CD14-positive monocyte (primary cell): ENCODE results near the gene PRRT1. TPM values are rescaled to one million over a fixed set of nuclear protein-coding genes. Genes with fewer than 3 reads are reported as not detected.

ENCODE experiments used
- DNase-seq, 3 donors: peaks; one replicate each; pipeline ENCODE4 v3.0.0-alpha.2; 2011 to 2022
- H2AFZ ChIP-seq: 2 replicates; pipeline ENCODE4 v1.6.0; 2012; ENCODE audit warnings: mild to moderate bottlenecking, low read depth, low read length, inconsistent platforms; ENCODE audit not compliant: insufficient read depth, poor library complexity, severe bottlenecking
- H3K27ac ChIP-seq, 2 donors: 1 replicate in 1 of 2; 2 replicates in 1 of 2; pipeline ENCODE4 v1.5.1; 2012 to 2013; ENCODE audit warnings: low read length in 2 of 2, control low read depth in 1 of 2, inconsistent platforms in 1 of 2, low read depth in 1 of 2, mild to moderate bottlenecking in 1 of 2
- H3K27me3 ChIP-seq, 2 donors: one replicate each; pipeline versions ENCODE4 v1.6.0 to v1.6.1; 2011 to 2013; ENCODE audit warnings: low read length in 2 of 2; ENCODE audit not compliant: control insufficient read depth in 2 of 2, insufficient read depth in 2 of 2
- H3K36me3 ChIP-seq, 2 donors: replicated peaks in 1 of 2; 1 replicate in 1 of 2; 2 replicates in 1 of 2; pipeline versions ENCODE4 v1.5.1 to v1.6.1; 2012 to 2013; ENCODE audit warnings: low read length in 2 of 2, control low read depth in 1 of 2, inconsistent platforms in 1 of 2, mild to moderate bottlenecking in 1 of 2; ENCODE audit not compliant: insufficient read depth in 2 of 2, control insufficient read depth in 1 of 2
- H3K4me1 ChIP-seq, 2 donors: 1 replicate in 1 of 2; 2 replicates in 1 of 2; pipeline versions ENCODE4 v1.5.1 to v1.6.1; 2012 to 2013; ENCODE audit warnings: low read length in 2 of 2, control low read depth in 1 of 2, inconsistent platforms in 1 of 2, mild to moderate bottlenecking in 1 of 2, moderate library complexity in 1 of 2; ENCODE audit not compliant: insufficient read depth in 2 of 2, control insufficient read depth in 1 of 2
- H3K4me2 ChIP-seq: replicated peaks from 2 replicates; pipeline ENCODE3; 2012; ENCODE audit warnings: low read length, moderate library complexity, mild to moderate bottlenecking; ENCODE audit not compliant: poor library complexity, severe bottlenecking; ENCODE audit errors: extremely low read depth
- H3K4me3 ChIP-seq, 3 experiments: fragments of 200-600 bp in 1 of 3; sonication (generic) in 1 of 3; replicated peaks in 1 of 3; 1 replicate in 2 of 3; 2 replicates in 1 of 3; pipeline ENCODE4 v1.5.1; 2011 to 2013; ENCODE audit warnings: low read length in 3 of 3, mild to moderate bottlenecking in 3 of 3, control low read depth in 2 of 3, low read depth in 2 of 3, inconsistent platforms in 1 of 3, moderate library complexity in 1 of 3
- H3K79me2 ChIP-seq: 2 replicates; pipeline ENCODE4 v1.6.0; 2012; ENCODE audit warnings: mild to moderate bottlenecking, control low read depth, inconsistent platforms, low read length, moderate library complexity; ENCODE audit not compliant: insufficient read depth
- H3K9ac ChIP-seq: 2 replicates; pipeline ENCODE4 v1.6.0; 2017; ENCODE audit warnings: low read length, mild to moderate bottlenecking; ENCODE audit not compliant: insufficient read depth, poor library complexity, severe bottlenecking
- H3K9me3 ChIP-seq, 2 donors: replicated peaks in 1 of 2; 1 replicate in 1 of 2; 2 replicates in 1 of 2; pipeline versions ENCODE4 v1.5.1 to v1.6.1; 2012 to 2013; ENCODE audit warnings: low read length in 2 of 2, control low read depth in 1 of 2; ENCODE audit not compliant: control insufficient read depth in 1 of 2, insufficient read depth in 1 of 2
- H4K20me1 ChIP-seq: 2 replicates; pipeline ENCODE4 v1.6.0; 2012; ENCODE audit warnings: mild to moderate bottlenecking, low read length, control low read depth, moderate library complexity; ENCODE audit not compliant: insufficient read depth
- H3K27ac Mint-ChIP-seq, 7 donors: one replicate each; pipeline ENCODE4 v1.8.0; 2020; ENCODE audit warnings: mild to moderate bottlenecking in 7 of 7, mixed read lengths in 7 of 7, moderate library complexity in 6 of 7, inconsistent platforms in 2 of 7
- H3K27me3 Mint-ChIP-seq, 3 donors: one replicate each; pipeline ENCODE4 v1.8.0; 2021 to 2022; ENCODE audit warnings: low read depth in 3 of 3, mild to moderate bottlenecking in 3 of 3, mixed read lengths in 3 of 3, moderate library complexity in 3 of 3, inconsistent platforms in 1 of 3
- H3K36me3 Mint-ChIP-seq, 2 donors: one replicate each; pipeline ENCODE4 v1.8.0; 2020; ENCODE audit warnings: mixed read lengths in 2 of 2, inconsistent platforms in 1 of 2, mild to moderate bottlenecking in 1 of 2
- H3K4me1 Mint-ChIP-seq: one replicate; pipeline ENCODE4 v1.8.0; 2020; ENCODE audit warnings: mild to moderate bottlenecking, mixed read lengths
- H3K4me3 Mint-ChIP-seq, 2 donors: one replicate each; pipeline ENCODE4 v1.8.0; 2020; ENCODE audit warnings: mild to moderate bottlenecking in 2 of 2, mixed read lengths in 2 of 2, moderate library complexity in 1 of 2
- H3K9me3 Mint-ChIP-seq, 7 donors: one replicate each; pipeline ENCODE4 v1.8.0; 2020 to 2022; ENCODE audit warnings: mixed read lengths in 7 of 7, mild to moderate bottlenecking in 6 of 7, moderate library complexity in 6 of 7, inconsistent platforms in 2 of 7
- WGBS: methylation state at CpG from one replicate; pipeline ENCODE4 v1.1.5; 2013; ENCODE audit warnings: missing lambda C conversion rate; ENCODE audit not compliant: insufficient coverage; 5-methylcytosine and 5-hydroxymethylcytosine counted together
- intact Hi-C, 2 donors: fragments of 100-400 bp; cut with micrococcal nuclease; formaldehyde crosslinking; loops; one replicate each; pipeline versions ENCODE4 v1.15.0 to v1.15.1; 2023
- polyA plus RNA-seq, 3 donors: library from polyadenylated mRNA; depleted of rRNA in 1 of 3; unstranded in 2 of 3; stranded (reverse) in 1 of 3; fragments of 300-500 nt in 2 of 3; fragments of >200 nt in 1 of 3; fragmentation: Illumina TruSeq in 2 of 3; gene quantifications; 1 replicate in 2 of 3; 2 replicates in 1 of 3; pipeline ENCODE4 v1.2.3, GENCODE V29; 2012 to 2021
- TF ChIP-seq, protein P1 (sequence below): fragments of 200-600 bp; IDR thresholded peaks from one replicate; pipeline ENCODE4 v1.8.0; 2022; ENCODE audit warnings: antibody characterized with exemption, mild to moderate bottlenecking

The PRRT1 gene
- polyA plus RNA-seq, 3 donors: not detected

DNA sequence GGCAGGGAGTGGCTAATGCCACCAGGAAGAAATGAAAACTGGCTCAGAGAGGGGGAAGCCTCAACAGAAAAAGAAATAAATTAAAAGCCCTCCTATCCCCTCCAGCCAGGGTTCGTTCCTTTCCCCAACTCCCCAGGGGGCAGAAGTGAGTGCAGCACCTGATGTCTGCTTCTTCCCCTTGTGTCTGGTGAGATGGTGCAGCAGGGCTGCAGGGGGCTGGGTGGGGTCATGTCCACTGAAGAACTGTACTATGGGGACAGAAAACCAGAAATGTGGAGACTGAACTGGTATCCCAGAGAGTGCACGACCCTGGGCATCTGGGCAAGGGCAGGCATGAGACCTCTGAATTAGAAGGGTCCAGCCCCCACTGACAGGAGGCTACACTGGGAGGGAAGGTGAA, 16.6 kb upstream of the PRRT1 start:
- no peak overlapping the region for H3K4me2 ChIP-seq
- 88% methylated on average over 1 of the region's 2 CpGs for WGBS
- no peak overlapping the region for H3K9ac ChIP-seq
- H3K4me3 ChIP-seq: no peak overlapping the region
- H3K27ac ChIP-seq: no peak overlapping the region
- TF ChIP-seq, protein P1, sequence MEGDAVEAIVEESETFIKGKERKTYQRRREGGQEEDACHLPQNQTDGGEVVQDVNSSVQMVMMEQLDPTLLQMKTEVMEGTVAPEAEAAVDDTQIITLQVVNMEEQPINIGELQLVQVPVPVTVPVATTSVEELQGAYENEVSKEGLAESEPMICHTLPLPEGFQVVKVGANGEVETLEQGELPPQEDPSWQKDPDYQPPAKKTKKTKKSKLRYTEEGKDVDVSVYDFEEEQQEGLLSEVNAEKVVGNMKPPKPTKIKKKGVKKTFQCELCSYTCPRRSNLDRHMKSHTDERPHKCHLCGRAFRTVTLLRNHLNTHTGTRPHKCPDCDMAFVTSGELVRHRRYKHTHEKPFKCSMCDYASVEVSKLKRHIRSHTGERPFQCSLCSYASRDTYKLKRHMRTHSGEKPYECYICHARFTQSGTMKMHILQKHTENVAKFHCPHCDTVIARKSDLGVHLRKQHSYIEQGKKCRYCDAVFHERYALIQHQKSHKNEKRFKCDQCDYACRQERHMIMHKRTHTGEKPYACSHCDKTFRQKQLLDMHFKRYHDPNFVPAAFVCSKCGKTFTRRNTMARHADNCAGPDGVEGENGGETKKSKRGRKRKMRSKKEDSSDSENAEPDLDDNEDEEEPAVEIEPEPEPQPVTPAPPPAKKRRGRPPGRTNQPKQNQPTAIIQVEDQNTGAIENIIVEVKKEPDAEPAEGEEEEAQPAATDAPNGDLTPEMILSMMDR: no peak
- no peak overlapping the region for H3K4me3 Mint-ChIP-seq
- H3K27me3 Mint-ChIP-seq: peaks cover 0 to 3% (median 0%) of the 10 kb centered on the region in 3 donors
- no peak for DNase-seq
- intact Hi-C loops: no loop called here
- no peaks in the 10 kb centered on the region for H3K9me3 ChIP-seq
- H3K9me3 Mint-ChIP-seq: no peaks in the 10 kb centered on the region
- H3K4me1 Mint-ChIP-seq: peaks cover 8% of the 10 kb centered on the region
- no peaks in the 10 kb centered on the region for H4K20me1 ChIP-seq
- H3K4me1 ChIP-seq: peaks cover 7 to 8% of the 10 kb centered on the region in 2 donors
- H3K36me3 Mint-ChIP-seq: peaks cover 32 to 38% of the 10 kb centered on the region in 2 donors
- H2AFZ ChIP-seq: no peak overlapping the region
- peaks cover 27 to 32% of the 10 kb centered on the region in 2 donors for H3K36me3 ChIP-seq
- H3K27ac Mint-ChIP-seq: peak overlapping the region in 2 of 7 donors; percentile 16 to 52
- H3K27me3 ChIP-seq: no peaks in the 10 kb centered on the region
- H3K79me2 ChIP-seq: no peaks in the 10 kb centered on the region

DNA sequence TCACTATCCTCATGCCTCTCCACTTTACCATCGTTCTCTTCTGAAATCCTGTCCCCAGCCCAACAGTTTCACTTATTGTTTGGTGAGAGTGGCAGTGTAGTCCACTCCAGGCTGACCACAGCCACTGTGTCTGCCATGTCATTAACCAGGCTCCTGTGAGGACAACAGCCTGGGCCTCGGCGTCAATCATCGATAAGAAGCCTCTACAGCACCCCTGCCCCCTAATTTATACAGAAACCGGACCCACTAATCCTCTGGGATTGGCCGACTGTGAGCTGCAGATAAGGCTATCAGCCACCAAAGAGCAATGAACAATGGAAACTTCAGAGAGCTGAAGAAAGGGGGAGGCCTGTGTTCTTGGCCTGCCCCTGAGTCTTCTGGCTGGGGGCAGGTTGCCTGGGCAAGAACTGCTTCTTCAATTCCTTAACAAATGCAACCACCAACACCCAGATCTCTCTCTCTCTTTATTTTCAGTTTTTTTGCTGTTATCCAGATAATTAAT, 16.1 kb upstream of the PRRT1 start:
- Histone ChIP-seq H4K20me1 (no peaks in the 10 kb centered on the region), H3K9ac (no peak overlapping the region), H3K4me3 (no peak overlapping the region), H3K27ac (no peak overlapping the region), H3K36me3 (peaks cover 27 to 32% of the 10 kb centered on the region in 2 donors), H3K4me2 (no peak overlapping the region), H3K4me1 (peaks cover 2 to 3% of the 10 kb centered on the region in 2 donors), H3K79me2 (no peaks in the 10 kb centered on the region), H3K27me3 (no peaks in the 10 kb centered on the region), H3K9me3 (no peaks in the 10 kb centered on the region), H2AFZ (no peak overlapping the region)
- peaks cover 0 to 3% (median 0%) of the 10 kb centered on the region in 3 donors for H3K27me3 Mint-ChIP-seq
- 100% methylated on average over 3 of the region's 6 CpGs for WGBS
- H3K4me1 Mint-ChIP-seq: peaks cover 2% of the 10 kb centered on the region
- H3K4me3 Mint-ChIP-seq: no peak overlapping the region
- TF ChIP-seq, protein P1: no peak
- DNase-seq: no peak
- peaks cover 32 to 38% of the 10 kb centered on the region in 2 donors for H3K36me3 Mint-ChIP-seq
- peak overlapping the region in 1 of 7 donors; percentile 16 for H3K27ac Mint-ChIP-seq
- H3K9me3 Mint-ChIP-seq: no peaks in the 10 kb centered on the region
- intact Hi-C loops: no loop called here
